ENCODE results near the gene MACC1.

- no peak for TF ChIP-seq RB1 (IDR thresholded peaks at IDR 0.05; ENCODE audit: borderline replicate concordance)
- TF ChIP-seq FOS (IDR thresholded peaks at IDR 0.05; ENCODE audit: borderline replicate concordance, extremely low read depth, insufficient read length): no peak
- TF ChIP-seq POLR2AphosphoS5 (IDR thresholded peaks at IDR 0.05; ENCODE audit: low read length): no peak
- no peak for TF ChIP-seq HDAC6 (IDR thresholded peaks at IDR 0.05; ENCODE audit: unreplicated experiment)
- TF ChIP-seq CHD2 (IDR thresholded peaks at IDR 0.05; ENCODE audit: borderline replicate concordance, low read depth, low read length): no peak
- TF ChIP-seq SIN3A (IDR thresholded peaks at IDR 0.05; ENCODE audit: low read depth, low read length): no peak
Observed at GRCh38 chr7:20232848-20233247, 15.7 kb upstream of the MACC1 start.

Measured in GM12878 (cell line).